HFFc6 (cell line): ENCODE data around the gene FCHSD2. TPM values are rescaled to one million over a fixed set of nuclear protein-coding genes. Genes with fewer than 3 reads are reported as not detected.
A peak's percentile ranks its signal among the peaks of the same experiment; 100 is the strongest.
"Not testable (repeated sequence)": the region's sequence is repeated elsewhere in the genome, so short reads cannot be mapped to it uniquely, and the experiment has no call there.

ENCODE experiments used
- DNase-seq: peaks from one replicate; pipeline ENCODE4 v3.0.0-alpha.2; 2018
- H3K27ac Mint-ChIP-seq: 2 replicates; pipeline ENCODE4 v1.8.0; 2020; ENCODE audit warnings: mild to moderate bottlenecking, mixed read lengths
- H3K27me3 Mint-ChIP-seq: 2 replicates; pipeline ENCODE4 v1.8.0; 2021; ENCODE audit warnings: mild to moderate bottlenecking, moderate library complexity, mixed read lengths; ENCODE audit not compliant: insufficient read depth
- H3K36me3 Mint-ChIP-seq: 2 replicates; pipeline ENCODE4 v1.8.0; 2021; ENCODE audit warnings: low read depth, mixed read lengths
- H3K4me1 Mint-ChIP-seq: 2 replicates; pipeline ENCODE4 v1.8.0; 2020; ENCODE audit warnings: low read depth, mixed read lengths
- H3K4me3 Mint-ChIP-seq: 2 replicates; pipeline ENCODE4 v1.8.0; 2020; ENCODE audit warnings: mild to moderate bottlenecking, moderate library complexity, mixed read lengths
- H3K9me3 Mint-ChIP-seq: 2 replicates; pipeline ENCODE4 v1.8.0; 2020; ENCODE audit warnings: mild to moderate bottlenecking, mixed read lengths
- total RNA-seq, 6 experiments: library from RNA; stranded (reverse); fragmentation: NEBNext Ultra II Directional; extraction: Animal tissue kit (Norgen Biotek cat#: 25700); gene quantifications; 2 replicates in 1 of 6; 3 replicates in 5 of 6; pipeline ENCODE4 v1.2.3, GENCODE V29; 2021
- TF ChIP-seq, protein P1 (sequence below): fragments of 200-600 bp; sonication (generic); IDR thresholded peaks from 2 replicates; pipeline ENCODE4 v1.5.0; 2021; ENCODE audit warnings: antibody characterized with exemption, mild to moderate bottlenecking

FCHSD2 gene
- total RNA-seq, 6 experiments from 2014 or later = 58.9 to 68.2 (median 65.0) TPM

- Mint-ChIP-seq H3K27ac (no peak overlapping the region), H3K4me3 (no peak overlapping the region), H3K27me3 (no peaks in the 10 kb centered on the region; the same call in 1 of the 2 replicates), H3K36me3 (peaks cover 43% of the 10 kb centered on the region), H3K9me3 (peaks cover 18% of the 10 kb centered on the region), H3K4me1 (peaks cover 39% of the 10 kb centered on the region)
- DNase-seq = no peak
- TF ChIP-seq, protein P1, sequence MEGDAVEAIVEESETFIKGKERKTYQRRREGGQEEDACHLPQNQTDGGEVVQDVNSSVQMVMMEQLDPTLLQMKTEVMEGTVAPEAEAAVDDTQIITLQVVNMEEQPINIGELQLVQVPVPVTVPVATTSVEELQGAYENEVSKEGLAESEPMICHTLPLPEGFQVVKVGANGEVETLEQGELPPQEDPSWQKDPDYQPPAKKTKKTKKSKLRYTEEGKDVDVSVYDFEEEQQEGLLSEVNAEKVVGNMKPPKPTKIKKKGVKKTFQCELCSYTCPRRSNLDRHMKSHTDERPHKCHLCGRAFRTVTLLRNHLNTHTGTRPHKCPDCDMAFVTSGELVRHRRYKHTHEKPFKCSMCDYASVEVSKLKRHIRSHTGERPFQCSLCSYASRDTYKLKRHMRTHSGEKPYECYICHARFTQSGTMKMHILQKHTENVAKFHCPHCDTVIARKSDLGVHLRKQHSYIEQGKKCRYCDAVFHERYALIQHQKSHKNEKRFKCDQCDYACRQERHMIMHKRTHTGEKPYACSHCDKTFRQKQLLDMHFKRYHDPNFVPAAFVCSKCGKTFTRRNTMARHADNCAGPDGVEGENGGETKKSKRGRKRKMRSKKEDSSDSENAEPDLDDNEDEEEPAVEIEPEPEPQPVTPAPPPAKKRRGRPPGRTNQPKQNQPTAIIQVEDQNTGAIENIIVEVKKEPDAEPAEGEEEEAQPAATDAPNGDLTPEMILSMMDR = no peak
Measured at GRCh38 chr11:73124800-73125199, 17.3 kb downstream of the FCHSD2 start.

DNA sequence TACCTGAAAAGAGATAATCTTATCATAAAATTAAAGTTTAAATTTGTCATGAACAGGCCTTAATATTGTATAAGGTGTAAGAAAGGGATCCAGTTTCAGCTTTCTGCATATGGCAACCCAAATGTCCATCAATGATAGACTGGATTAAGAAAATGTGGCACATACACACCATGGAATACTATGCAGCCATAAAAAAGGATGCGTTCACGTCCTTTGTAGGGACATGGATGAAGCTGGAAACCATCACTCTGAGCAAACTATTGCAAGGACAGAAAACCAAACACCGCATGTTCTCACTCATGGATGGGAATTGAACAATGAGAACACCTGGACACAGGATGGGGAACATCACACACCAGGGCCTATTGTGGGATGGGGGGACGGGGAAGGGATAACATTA is 18.2 kb downstream of the FCHSD2 start:
- H3K27ac Mint-ChIP-seq, H3K4me3 Mint-ChIP-seq, DNase-seq, H3K27me3 Mint-ChIP-seq: not testable (repeated sequence)
- peaks cover 18% of the 10 kb centered on the region for H3K9me3 Mint-ChIP-seq
- peaks cover 43% of the 10 kb centered on the region for H3K36me3 Mint-ChIP-seq
- H3K4me1 Mint-ChIP-seq = peaks cover 41% of the 10 kb centered on the region

- Mint-ChIP-seq H3K36me3 (peaks cover 39% of the 10 kb centered on the region), H3K27me3 (no peaks in the 10 kb centered on the region), H3K4me1 (peaks cover 42% of the 10 kb centered on the region), H3K4me3 (no peak overlapping the region), H3K27ac (no peak overlapping the region), H3K9me3 (peaks cover 18% of the 10 kb centered on the region)
- peak; percentile 8 for DNase-seq
- TF ChIP-seq, protein P1 = no peak
Measured at GRCh38 chr11:73121692-73122091, 20.4 kb downstream of the FCHSD2 start.

- Mint-ChIP-seq H3K4me1 (peaks cover 31% of the 10 kb centered on the region), H3K36me3 (peaks cover 45% of the 10 kb centered on the region), H3K27me3 (no peaks in the 10 kb centered on the region), H3K9me3 (peaks cover 5% of the 10 kb centered on the region), H3K4me3 (no peak overlapping the region), H3K27ac (no peak overlapping the region)
- TF ChIP-seq, protein P1 = no peak
- no peak for DNase-seq
Measured at GRCh38 chr11:73117071-73117470, 25.0 kb downstream of the FCHSD2 start.

- Mint-ChIP-seq H3K27me3 (no peaks in the 10 kb centered on the region), H3K9me3 (peaks cover 5% of the 10 kb centered on the region), H3K27ac (no peak overlapping the region), H3K4me1 (peaks cover 27% of the 10 kb centered on the region), H3K4me3 (no peak overlapping the region), H3K36me3 (peaks cover 48% of the 10 kb centered on the region)
- TF ChIP-seq, protein P1 = no peak
- no peak for DNase-seq
Measured at GRCh38 chr11:73116636-73117035, 25.5 kb downstream of the FCHSD2 start.

GRCh38 chr11:73114835-73115220 is 27.3 kb downstream of the FCHSD2 start:
- Mint-ChIP-seq H3K36me3 (peaks cover 59% of the 10 kb centered on the region), H3K4me1 (peaks cover 17% of the 10 kb centered on the region), H3K4me3 (no peak overlapping the region), H3K27me3 (no peaks in the 10 kb centered on the region), H3K9me3 (peaks cover 15% of the 10 kb centered on the region), H3K27ac (no peak overlapping the region)
- TF ChIP-seq, protein P1 = no peak
- no peak for DNase-seq
